GM12864 (cell line): ENCODE data around the gene CDS1.
"Not testable (repeated sequence)": the region's sequence is repeated elsewhere in the genome, so short reads cannot be mapped to it uniquely, and the experiment has no call there.

Source experiments
- DNase-seq: peaks from one replicate; pipeline ENCODE4 v3.0.0-alpha.2; 2011; ENCODE audit warnings: low read depth
- H3K4me3 ChIP-seq: 2 replicates; pipeline ENCODE4 v1.5.1; 2011; ENCODE audit warnings: mild to moderate bottlenecking, low read depth, low read length, control low read depth
- CTCF ChIP-seq: IDR thresholded peaks from 2 replicates; pipeline ENCODE4 v1.5.1; 2011; ENCODE audit warnings: low read depth, mild to moderate bottlenecking, moderate library complexity, low read length, control low read depth, inconsistent platforms; ENCODE audit errors: missing control alignments

Gene CDS1

GRCh38 chr4:84582988-84583875 lies at the start of gene CDS1:
TSS of gene CDS1 (plus strand) at chr4:84583127. CDS start at chr4:84583402, 275 bp downstream.
- no peak for TF ChIP-seq CTCF
- DNase-seq: no peak
- H3K4me3 ChIP-seq: peak within 1 kb of the TSS; percentile 52

GRCh38 chr4:84535901-84536300 lies 47.0 kb upstream of the CDS1 start:
- no peak for DNase-seq
- no peak overlapping the region for H3K4me3 ChIP-seq
- no peak for TF ChIP-seq CTCF

- no peak for DNase-seq
- H3K4me3 ChIP-seq: no peak overlapping the region
- no peak for TF ChIP-seq CTCF
Observed at GRCh38 chr4:84545093-84545492, 37.8 kb upstream of the CDS1 start.

GRCh38 chr4:84547211-84547610 lies 35.7 kb upstream of the CDS1 start:
- no peak for DNase-seq
- TF ChIP-seq CTCF: no peak
- H3K4me3 ChIP-seq: no peak overlapping the region

GRCh38 chr4:84549191-84549590 lies 33.7 kb upstream of the CDS1 start:
- H3K4me3 ChIP-seq, DNase-seq: not testable (repeated sequence)

- DNase-seq: no peak
- no peak for TF ChIP-seq CTCF
- no peak overlapping the region for H3K4me3 ChIP-seq
Observed at GRCh38 chr4:84562156-84562555, 20.8 kb upstream of the CDS1 start.

- H3K4me3 ChIP-seq: no peak overlapping the region
- no peak for TF ChIP-seq CTCF
- DNase-seq: no peak
Observed at GRCh38 chr4:84563002-84563401, 19.9 kb upstream of the CDS1 start.
